ENCODE data around the gene RYR1.
"Not testable (repeated sequence)": the region's sequence is repeated elsewhere in the genome, so short reads cannot be mapped to it uniquely, and the experiment has no call there.

The RYR1 gene

GRCh38 chr19:38577826-38578225, 144.3 kb downstream of the RYR1 start:
- DNase-seq, result no peak

- DNase-seq, result not testable (repeated sequence)
These were observed 145.8 kb downstream of the RYR1 start for GRCh38 chr19:38579304-38579703.

- DNase-seq, result no peak
These were observed 146.6 kb downstream of the RYR1 start for GRCh38 chr19:38580080-38580479.

- no peak for DNase-seq
These were observed 149.9 kb downstream of the RYR1 start for GRCh38 chr19:38583219-38583984.

GRCh38 chr19:38583985-38584305, 150.5 kb downstream of the RYR1 start:
- DNase-seq, result no peak

GRCh38 chr19:38587562-38587961, 154.1 kb downstream of the RYR1 start:
- DNase-seq, result no peak

GRCh38 chr19:38588041-38588440, 154.6 kb downstream of the RYR1 start:
- no peak for DNase-seq

- no peak for DNase-seq
These were observed 159.4 kb downstream of the RYR1 start for GRCh38 chr19:38592940-38593339.

GRCh38 chr19:38596057-38596981, 162.8 kb downstream of the RYR1 start:
- DNase-seq, result peak; percentile 37 to 57

- DNase-seq, result no peak
These were observed 163.6 kb downstream of the RYR1 start for GRCh38 chr19:38597075-38597474.

- no peak for DNase-seq
These were observed 166.2 kb downstream of the RYR1 start for GRCh38 chr19:38599722-38600121.

GRCh38 chr19:38602856-38603255, 169.4 kb downstream of the RYR1 start:
- not testable (repeated sequence) for DNase-seq

GRCh38 chr19:38606131-38606530, 172.6 kb downstream of the RYR1 start:
- DNase-seq, result no peak

GRCh38 chr19:38614289-38614688, 180.8 kb downstream of the RYR1 start:
- no peak for DNase-seq

GRCh38 chr19:38615007-38615581, 181.6 kb downstream of the RYR1 start:
- no peak for DNase-seq

GRCh38 chr19:38616265-38616664, 182.8 kb downstream of the RYR1 start:
- no peak for DNase-seq

GRCh38 chr19:38617283-38617763, 183.8 kb downstream of the RYR1 start:
- no peak for DNase-seq

GRCh38 chr19:38617764-38618589, 184.5 kb downstream of the RYR1 start, which contains the start of gene MAP4K1:
Gene MAP4K1, minus strand, starts transcription at chr19:38617953. Its CDS starts 58 bp downstream, at chr19:38617895.
- DNase-seq, result peak in 1 of 2 experiments; percentile 13

- DNase-seq, result peak; percentile 97 to 98
These were observed 185.3 kb downstream of the RYR1 start, which contains the start of gene EIF3K for GRCh38 chr19:38618590-38619360. Gene EIF3K, plus strand, starts transcription at chr19:38619188. Its CDS starts 81 bp downstream, at chr19:38619269.

- DNase-seq, result no peak
These were observed 186.1 kb downstream of the RYR1 start for GRCh38 chr19:38619361-38620174.

GRCh38 chr19:38624822-38625221, 191.3 kb downstream of the RYR1 start:
- no peak for DNase-seq

Measured in NCI-H2081 (cell line).